COLO829 (cell line): ENCODE results near the gene JAK1.
"Not testable (repeated sequence)": the region's sequence is repeated elsewhere in the genome, so short reads cannot be mapped to it uniquely, and the experiment has no call there.

Experiments used
- DNase-seq: peaks from one replicate; pipeline ENCODE4 v3.0.0; 2012; ENCODE audit warnings: low spot score

Gene JAK1

GRCh38 chr1:64966158-64966971 is at the start of gene JAK1:
TSS of gene JAK1 (minus strand) at chr1:64966549. CDS start at chr1:64886264, 80,285 bp downstream.
- DNase-seq, result peak; percentile 83

GRCh38 chr1:65014321-65014720 is 48.0 kb upstream of the JAK1 start:
- DNase-seq, result no peak

- no peak for DNase-seq
Observed at GRCh38 chr1:65011983-65012382, 45.6 kb upstream of the JAK1 start.

- DNase-seq, result no peak
Observed at GRCh38 chr1:65009724-65010420, 43.5 kb upstream of the JAK1 start.

- DNase-seq, result no peak
Observed at GRCh38 chr1:65009176-65009575, 42.8 kb upstream of the JAK1 start.

GRCh38 chr1:65006806-65007205 is 40.5 kb upstream of the JAK1 start:
- no peak for DNase-seq

GRCh38 chr1:65003316-65003664 is 36.9 kb upstream of the JAK1 start:
- DNase-seq, result no peak

GRCh38 chr1:65002508-65003315 is 36.4 kb upstream of the JAK1 start:
- DNase-seq, result peak; percentile 35

- DNase-seq, result no peak
Observed at GRCh38 chr1:65002156-65002507, 35.8 kb upstream of the JAK1 start.

GRCh38 chr1:65001231-65001792 is 35.0 kb upstream of the JAK1 start:
- DNase-seq, result no peak

GRCh38 chr1:64998425-64998948 is 32.1 kb upstream of the JAK1 start:
- not testable (repeated sequence) for DNase-seq

GRCh38 chr1:64996541-64997257 is 30.4 kb upstream of the JAK1 start:
- DNase-seq, result no peak

- no peak for DNase-seq
Observed at GRCh38 chr1:64995316-64995715, 29.0 kb upstream of the JAK1 start.

GRCh38 chr1:64986903-64987871 is 20.8 kb upstream of the JAK1 start:
- DNase-seq, result no peak

GRCh38 chr1:64984737-64985136 is 18.4 kb upstream of the JAK1 start:
- DNase-seq, result no peak

- DNase-seq, result no peak
Observed at GRCh38 chr1:64984106-64984505, 17.8 kb upstream of the JAK1 start.

GRCh38 chr1:64983110-64983509 is 16.8 kb upstream of the JAK1 start:
- DNase-seq, result peak; percentile 88

- DNase-seq, result no peak
Observed at GRCh38 chr1:64981601-64982533, 15.5 kb upstream of the JAK1 start.
